Body of pancreas (tissue), 4 donors: ENCODE measurements around the gene ZNF511. TPM values are rescaled to one million over a fixed set of nuclear protein-coding genes. Genes with fewer than 3 reads are reported as not detected.

Source experiments
- ATAC-seq: fragments of 150-250 bp; one replicate; pipeline ENCODE4 v1.9.1; 2016
- DNase-seq, 4 donors: peaks; one replicate each; pipeline ENCODE4 v3.0.0-alpha.2; 2019
- H3K27ac ChIP-seq, 4 donors: fragments of 200-600 bp; sonication (generic); 1 replicate in 3 of 4; 2 replicates in 1 of 4; pipeline versions ENCODE4 v1.5.1 to v1.6.1; 2016 to 2019; ENCODE audit warnings: mild to moderate bottlenecking in 1 of 4, mixed read lengths in 1 of 4, moderate library complexity in 1 of 4
- H3K27me3 ChIP-seq, 2 donors: fragments of 200-600 bp; sonication (generic); one replicate each; pipeline ENCODE4 v1.6.0; 2016; ENCODE audit warnings: mild to moderate bottlenecking in 1 of 2
- H3K36me3 ChIP-seq, 2 donors: fragments of 200-600 bp; sonication (generic); replicated peaks in 1 of 2; 2 replicates each; pipeline ENCODE4 v1.5.1; 2016; ENCODE audit warnings: low read depth in 2 of 2; ENCODE audit not compliant: insufficient read depth in 1 of 2
- H3K4me1 ChIP-seq: fragments of 200-600 bp; sonication (generic); one replicate; pipeline ENCODE4 v1.6.0; 2016
- H3K4me3 ChIP-seq, 2 donors: fragments of 200-600 bp; sonication (generic); 1 replicate in 1 of 2; 2 replicates in 1 of 2; pipeline ENCODE4 v1.5.1; 2016 to 2019
- H3K9me3 ChIP-seq, 3 donors: fragments of 200-600 bp; sonication (generic); 1 replicate in 2 of 3; 2 replicates in 1 of 3; pipeline ENCODE4 v1.5.1; 2016
- POLR2A ChIP-seq, 3 donors: fragments of 450-650 bp; IDR thresholded peaks; one replicate each; pipeline ENCODE4 v1.6.1; 2016; ENCODE audit warnings: antibody characterized with exemption in 3 of 3, mild to moderate bottlenecking in 2 of 3
- WGBS, 2 donors: methylation state at CpG; one replicate each; pipeline ENCODE4 v1.1.5; 2017; 5-methylcytosine and 5-hydroxymethylcytosine counted together
- intact Hi-C: fragments of 100-400 bp; cut with DNase I; formaldehyde crosslinking; loops from one replicate; pipeline ENCODE4 v1.15.1; 2023
- total RNA-seq, 2 donors: library from RNA; depleted of rRNA; stranded (reverse); fragments of >200 nt; gene quantifications; one replicate each; pipeline ENCODE4 v1.1.0, GENCODE V29; 2016
- TF ChIP-seq, protein P1 (sequence below), 7 experiments: fragments of 450-650 bp in 4 of 7; fragments of 200-600 bp in 3 of 7; sonication (generic) in 3 of 7; IDR thresholded peaks; one replicate each; pipeline ENCODE4 v1.5.1; 2016 to 2019; ENCODE audit warnings: antibody characterized with exemption in 7 of 7

The ZNF511 gene
- total RNA-seq, 2 donors from 2014 or later = 15.0 to 22.7 TPM

DNA sequence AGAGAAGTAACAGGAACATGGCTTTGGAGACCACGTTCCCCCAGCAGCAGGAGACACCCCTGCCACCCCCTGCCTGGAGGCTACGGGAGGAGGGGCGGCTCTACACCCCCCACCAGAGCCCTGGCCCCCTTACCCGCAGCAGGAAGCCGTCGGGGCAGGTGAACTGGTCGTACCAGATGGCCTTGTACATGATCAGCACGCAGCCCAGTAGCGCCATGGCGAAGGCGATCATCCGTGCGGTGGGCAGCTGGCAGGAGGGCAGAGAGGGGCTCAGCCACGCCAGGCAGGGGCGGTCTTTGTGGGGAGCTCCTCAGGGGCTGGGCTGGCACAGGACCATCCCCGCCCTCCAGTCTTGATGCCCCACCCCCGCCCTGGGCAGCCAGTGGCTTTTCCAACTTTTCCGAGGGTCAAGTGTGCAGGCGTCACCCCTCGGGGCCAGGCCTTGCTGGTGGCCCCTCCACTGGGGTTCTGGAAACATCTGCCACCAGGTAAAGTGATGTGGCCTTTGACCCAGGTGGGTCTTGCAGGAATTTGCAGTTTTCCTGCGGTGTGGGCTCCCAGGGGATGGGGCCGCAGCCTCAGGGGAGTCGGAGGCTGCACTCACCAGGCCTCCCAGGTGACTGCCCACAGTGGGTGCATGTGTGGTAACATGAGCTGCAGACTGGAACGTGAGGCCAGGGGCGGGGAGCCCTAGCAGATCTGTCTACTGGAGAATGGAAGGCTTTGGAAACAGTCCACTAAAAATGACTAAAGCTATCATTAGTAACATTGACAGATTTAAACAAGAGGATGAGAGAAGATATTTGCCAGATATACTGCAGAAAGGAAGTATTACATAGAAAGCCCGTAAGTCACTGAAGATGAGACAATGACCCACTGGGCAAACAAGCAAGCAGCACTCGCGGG lies 18.3 kb downstream of the ZNF511 start:
- WGBS, 2 donors = 21 to 29% methylated on average over 13 to 17 of the region's 28 CpGs

DNA sequence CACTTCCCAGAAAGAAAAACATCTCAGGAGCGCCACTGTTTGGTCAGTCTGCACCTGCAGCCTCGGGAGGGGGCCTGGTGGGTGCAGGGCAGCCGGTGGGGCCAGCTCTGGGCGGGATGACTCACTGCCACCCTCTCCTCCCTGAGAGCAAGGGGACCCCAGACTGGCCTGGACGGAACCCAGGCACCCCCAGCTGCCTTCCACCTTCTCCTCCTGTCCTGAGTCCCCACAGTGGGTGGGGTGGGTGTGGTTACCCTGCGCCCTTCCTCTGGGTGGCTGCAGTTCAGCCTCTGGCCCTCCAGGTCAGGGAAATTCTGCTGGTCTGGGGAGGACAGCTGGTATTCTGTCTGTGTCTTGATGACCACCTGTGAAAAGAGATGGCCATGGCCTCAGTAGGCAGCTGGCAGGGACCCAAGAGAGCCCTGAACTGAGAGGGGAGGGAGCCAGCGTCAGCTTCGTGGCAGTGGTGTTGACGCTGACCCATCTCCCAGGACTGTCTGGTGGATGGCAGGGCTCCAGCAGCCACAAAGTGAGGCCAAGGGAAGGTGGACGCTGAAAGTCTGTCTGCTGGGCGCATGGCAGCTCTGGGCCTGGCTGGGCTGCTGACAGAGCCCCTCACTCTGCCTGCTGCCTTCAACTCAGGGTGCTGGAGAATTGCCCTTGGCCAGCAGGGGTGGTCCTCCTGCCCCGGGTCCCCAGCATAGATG lies 19.1 kb downstream of the ZNF511 start:
- WGBS, 2 donors = 28 to 43% methylated on average over 5 to 12 of the region's 12 CpGs
- no peak overlapping the region for H3K4me3 ChIP-seq
- DNase-seq = no peak

More for the DNA sequence above, 18.3 kb downstream of the ZNF511 start:
- H3K27ac ChIP-seq = no peak overlapping the region
- no peaks in the 10 kb centered on the region for H3K36me3 ChIP-seq
- TF ChIP-seq, protein P1, sequence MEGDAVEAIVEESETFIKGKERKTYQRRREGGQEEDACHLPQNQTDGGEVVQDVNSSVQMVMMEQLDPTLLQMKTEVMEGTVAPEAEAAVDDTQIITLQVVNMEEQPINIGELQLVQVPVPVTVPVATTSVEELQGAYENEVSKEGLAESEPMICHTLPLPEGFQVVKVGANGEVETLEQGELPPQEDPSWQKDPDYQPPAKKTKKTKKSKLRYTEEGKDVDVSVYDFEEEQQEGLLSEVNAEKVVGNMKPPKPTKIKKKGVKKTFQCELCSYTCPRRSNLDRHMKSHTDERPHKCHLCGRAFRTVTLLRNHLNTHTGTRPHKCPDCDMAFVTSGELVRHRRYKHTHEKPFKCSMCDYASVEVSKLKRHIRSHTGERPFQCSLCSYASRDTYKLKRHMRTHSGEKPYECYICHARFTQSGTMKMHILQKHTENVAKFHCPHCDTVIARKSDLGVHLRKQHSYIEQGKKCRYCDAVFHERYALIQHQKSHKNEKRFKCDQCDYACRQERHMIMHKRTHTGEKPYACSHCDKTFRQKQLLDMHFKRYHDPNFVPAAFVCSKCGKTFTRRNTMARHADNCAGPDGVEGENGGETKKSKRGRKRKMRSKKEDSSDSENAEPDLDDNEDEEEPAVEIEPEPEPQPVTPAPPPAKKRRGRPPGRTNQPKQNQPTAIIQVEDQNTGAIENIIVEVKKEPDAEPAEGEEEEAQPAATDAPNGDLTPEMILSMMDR (IDR thresholded peaks at IDR 0.05) = no peak
- no peak for TF ChIP-seq POLR2A (IDR thresholded peaks at IDR 0.05)
- no peak overlapping the region for H3K4me3 ChIP-seq
- no peak for ATAC-seq
- H3K4me1 ChIP-seq = peaks cover 29% of the 10 kb centered on the region
- peaks cover 0 to 32% of the 10 kb centered on the region in 2 donors for H3K27me3 ChIP-seq
- DNase-seq = no peak
- intact Hi-C loops = no loop called here
- H3K9me3 ChIP-seq = no peaks in the 10 kb centered on the region

GRCh38 chr10:133328358-133329343 lies 19.9 kb downstream of the ZNF511 start:
- H3K27me3 ChIP-seq = peaks cover 0 to 32% of the 10 kb centered on the region in 2 donors
- WGBS, 2 donors = 58 to 71% methylated on average over 12 to 15 of the region's 15 CpGs
- DNase-seq = no peak

More for the DNA sequence above, 19.1 kb downstream of the ZNF511 start:
- no peaks in the 10 kb centered on the region for H3K36me3 ChIP-seq
- H3K27ac ChIP-seq = no peak overlapping the region
- intact Hi-C loops = no loop called here
- H3K9me3 ChIP-seq = no peaks in the 10 kb centered on the region
- no peak for ATAC-seq
- H3K27me3 ChIP-seq = peaks cover 0 to 32% of the 10 kb centered on the region in 2 donors
- TF ChIP-seq POLR2A (IDR thresholded peaks at IDR 0.05) = no peak
- TF ChIP-seq, protein P1 (IDR thresholded peaks at IDR 0.05) = no peak
- H3K4me1 ChIP-seq = peaks cover 29% of the 10 kb centered on the region

More at GRCh38 chr10:133328358-133329343, 19.9 kb downstream of the ZNF511 start:
- Histone ChIP-seq H3K27ac (no peak overlapping the region), H3K36me3 (no peaks in the 10 kb centered on the region), H3K4me1 (peaks cover 29% of the 10 kb centered on the region), H3K9me3 (no peaks in the 10 kb centered on the region), H3K4me3 (no peak overlapping the region)
- TF ChIP-seq, protein P1 (IDR thresholded peaks at IDR 0.05) = no peak
- no peak for TF ChIP-seq POLR2A (IDR thresholded peaks at IDR 0.05)
- ATAC-seq = no peak
- intact Hi-C loops = no loop called here
